Esophagus (tissue), 2 donors: ENCODE results near the gene ASPRV1. TPM values are rescaled to one million over a fixed set of nuclear protein-coding genes. Genes with fewer than 3 reads are reported as not detected.

ENCODE experiments used
- H3K27ac ChIP-seq, 2 donors: one replicate each; pipeline ENCODE4 v1.5.1; 2013; ENCODE audit warnings: low read depth in 2 of 2, mild to moderate bottlenecking in 2 of 2, inconsistent platforms in 1 of 2, low read length in 1 of 2, moderate library complexity in 1 of 2
- H3K27me3 ChIP-seq, 2 donors: one replicate each; pipeline ENCODE4 v1.6.1; 2013; ENCODE audit warnings: low read length in 2 of 2, control low read depth in 1 of 2, mild to moderate bottlenecking in 1 of 2; ENCODE audit not compliant: insufficient read depth in 2 of 2, control insufficient read depth in 1 of 2
- H3K36me3 ChIP-seq, 2 donors: one replicate each; pipeline ENCODE4 v1.6.1; 2013; ENCODE audit warnings: low read length in 1 of 2; ENCODE audit not compliant: control insufficient read depth in 2 of 2, insufficient read depth in 2 of 2
- H3K4me1 ChIP-seq, 2 donors: one replicate each; pipeline ENCODE4 v1.6.1; 2013; ENCODE audit warnings: low read length in 1 of 2; ENCODE audit not compliant: control insufficient read depth in 2 of 2, insufficient read depth in 2 of 2
- H3K4me3 ChIP-seq, 2 donors: one replicate each; pipeline ENCODE4 v1.5.1; 2013; ENCODE audit warnings: low read length in 2 of 2, mild to moderate bottlenecking in 2 of 2, low read depth in 1 of 2, moderate library complexity in 1 of 2
- H3K9me3 ChIP-seq, 2 donors: one replicate each; pipeline ENCODE4 v1.6.1; 2013; ENCODE audit warnings: mild to moderate bottlenecking in 2 of 2, low read depth in 1 of 2, low read length in 1 of 2, moderate library complexity in 1 of 2; ENCODE audit not compliant: control insufficient read depth in 2 of 2, insufficient read depth in 1 of 2
- WGBS, 2 donors: extraction: QIAGEN DNeasy Blood & Tissue Kit; methylation state at CpG; one replicate each; pipeline ENCODE4 v1.1.7; 2013; 5-methylcytosine and 5-hydroxymethylcytosine counted together
- polyA plus RNA-seq, 2 donors: library from polyadenylated mRNA; stranded (reverse); fragments of 200-250 nt; gene quantifications; one replicate each; pipeline ENCODE4 v1.2.3, GENCODE V29; 2013
- donor health status: healthy with polysubstance abuse.
- donor health status: Bipolar disorder and iron deficiency.

ASPRV1 gene
- polyA plus RNA-seq, 2 donors: 0.45 to 0.71 TPM

GRCh38 chr2:69917852-69918251 is 43.6 kb downstream of the ASPRV1 start:
- H3K36me3 ChIP-seq: peaks cover 0 to 3% of the 10 kb centered on the region in 2 donors
- H3K4me3 ChIP-seq: peak overlapping the region in 1 of 2 donors; percentile 71
- no peaks in the 10 kb centered on the region for H3K27me3 ChIP-seq
- 32 to 47% methylated on average over 3 of the region's 3 CpGs for WGBS, 2 donors
- H3K27ac ChIP-seq: peak overlapping the region; percentile 0 to 58
- H3K4me1 ChIP-seq: no peaks in the 10 kb centered on the region
- H3K9me3 ChIP-seq: no peaks in the 10 kb centered on the region

- Histone ChIP-seq H3K9me3 (no peaks in the 10 kb centered on the region), H3K36me3 (no peaks in the 10 kb centered on the region), H3K27me3 (no peaks in the 10 kb centered on the region), H3K4me1 (no peaks in the 10 kb centered on the region), H3K4me3 (peak overlapping the region in 1 of 2 donors; percentile 71), H3K27ac (no peak overlapping the region)
- 41 to 42% methylated on average over 2 of the region's 2 CpGs for WGBS, 2 donors
Observed at GRCh38 chr2:69916106-69916505, 45.3 kb downstream of the ASPRV1 start.

- 0 to 1% methylated on average over 55 to 81 of the region's 81 CpGs for whole genome bisulfite sequencing, 2 donors
- H3K27me3 ChIP-seq: no peaks in the 10 kb centered on the region
- peak within 1 kb of the TSS; percentile 98 to 99 for H3K27ac ChIP-seq
- no peaks in the 10 kb centered on the region for H3K9me3 ChIP-seq
- H3K4me3 ChIP-seq: peak within 1 kb of the TSS; percentile 71 to 96
- no peaks in the 10 kb centered on the region for H3K36me3 ChIP-seq
- no peaks in the 10 kb centered on the region for H3K4me1 ChIP-seq
Observed at GRCh38 chr2:69914950-69915945, 46.2 kb downstream of the ASPRV1 start, which contains the start of gene MXD1. TSS of gene MXD1 (plus strand) at chr2:69915109. CDS start at chr2:69915331, 222 bp downstream.

GRCh38 chr2:69914164-69914949 is 47.1 kb downstream of the ASPRV1 start:
- H3K4me3 ChIP-seq: peak overlapping the region; percentile 62 to 71
- WGBS, 2 donors: 0% methylated on average over 56 of the region's 56 CpGs
- no peaks in the 10 kb centered on the region for H3K4me1 ChIP-seq
- H3K9me3 ChIP-seq: no peaks in the 10 kb centered on the region
- H3K27ac ChIP-seq: peak overlapping the region; percentile 98 to 99
- H3K27me3 ChIP-seq: no peaks in the 10 kb centered on the region
- H3K36me3 ChIP-seq: no peaks in the 10 kb centered on the region

- H3K27me3 ChIP-seq: no peaks in the 10 kb centered on the region
- no peaks in the 10 kb centered on the region for H3K4me1 ChIP-seq
- 4% methylated on average over 2 of the region's 2 CpGs for WGBS, 2 donors
- H3K9me3 ChIP-seq: no peaks in the 10 kb centered on the region
- H3K36me3 ChIP-seq: peaks cover under 1 to 5% of the 10 kb centered on the region in 2 donors
- H3K27ac ChIP-seq: no peak overlapping the region
- no peak overlapping the region for H3K4me3 ChIP-seq
Observed at GRCh38 chr2:69911985-69912563, 49.4 kb downstream of the ASPRV1 start.

Other genes starting within 250 kb of the ASPRV1 start
- 10 to 100 TPM; 25.7 to 57.0 TPM for gene ANXA4, start 219.5 kb downstream of the ASPRV1 start, polyA plus RNA-seq
- 1 to 10 TPM; 3.6 to 5.7 TPM for gene GMCL1, start 132.0 kb downstream of the ASPRV1 start, polyA plus RNA-seq
- 10 to 100 TPM; 22.0 to 24.4 TPM for gene SNRNP27, start 67.7 kb downstream of the ASPRV1 start, polyA plus RNA-seq
- gene MXD1, start 46.5 kb downstream of the ASPRV1 start, polyA plus RNA-seq: 100 to 1,000 TPM in 1 of 2 donors, 10 to 100 TPM in 1; 75.9 to 140 TPM
- gene PCBP1, start 125.8 kb upstream of the ASPRV1 start, polyA plus RNA-seq: 100 to 1,000 TPM; 314 to 323 TPM
- gene C2orf42, start 229.4 kb upstream of the ASPRV1 start, polyA plus RNA-seq: 1 to 10 TPM; 2.8 to 2.9 TPM